ENCODE results near the gene ATP6V0E1.

ATP6V0E1 gene

DNA sequence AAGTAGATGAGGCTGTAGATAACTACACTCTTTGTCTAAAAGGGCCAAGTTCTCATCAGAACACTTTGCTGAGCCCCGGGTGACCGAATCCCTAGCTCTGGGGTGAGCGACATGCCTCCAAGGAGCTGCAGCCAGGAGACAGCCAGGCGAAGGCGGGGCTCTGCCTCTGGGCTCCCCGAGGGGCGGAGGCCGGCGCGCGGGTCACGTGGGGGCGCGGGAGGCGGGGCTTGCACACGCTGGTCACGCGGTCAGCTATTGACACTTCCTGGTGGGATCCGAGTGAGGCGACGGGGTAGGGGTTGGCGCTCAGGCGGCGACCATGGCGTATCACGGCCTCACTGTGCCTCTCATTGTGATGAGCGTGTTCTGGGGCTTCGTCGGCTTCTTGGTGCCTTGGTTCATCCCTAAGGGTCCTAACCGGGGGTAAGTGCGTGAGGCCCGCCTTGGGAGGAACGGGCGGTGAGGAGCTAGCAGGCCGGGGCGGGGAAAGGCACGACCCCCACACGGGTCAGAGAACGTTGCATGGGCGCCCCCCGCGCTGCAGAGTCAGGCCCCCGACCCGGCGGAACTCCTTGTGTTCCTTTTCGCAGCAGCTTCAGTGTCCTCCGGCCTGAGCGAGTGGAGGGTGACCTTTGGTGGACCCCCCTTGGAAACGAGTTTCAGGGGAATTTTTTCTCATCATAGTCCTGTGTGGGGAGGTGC lies at the start of gene ATP6V0E1:
Gene ATP6V0E1, plus strand, starts transcription at position 230 of the 702 bp plus-strand sequence. Its CDS starts 90 bp downstream, at position 320.
- DNase-seq: peak; percentile 93

DNA sequence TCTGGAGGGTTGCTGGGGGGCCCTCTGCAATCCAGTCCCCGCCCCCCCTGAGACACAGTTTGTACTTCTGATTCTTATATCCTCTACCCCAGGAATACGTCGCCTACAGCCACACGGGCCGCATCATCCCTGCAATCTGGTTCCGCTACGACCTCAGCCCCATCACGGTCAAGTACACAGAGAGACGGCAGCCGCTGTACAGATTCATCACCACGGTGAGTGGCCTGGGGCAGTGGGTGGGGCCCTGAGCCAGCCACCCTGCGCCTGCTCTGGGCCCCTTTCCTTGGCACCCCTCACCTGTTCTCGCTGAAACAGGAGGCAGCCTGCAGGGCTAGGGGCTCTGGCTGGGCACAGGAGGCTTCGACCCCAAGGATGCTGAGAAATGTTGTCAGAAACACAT lies 48.5 kb upstream of the ATP6V0E1 start:
- no peak for DNase-seq

DNA sequence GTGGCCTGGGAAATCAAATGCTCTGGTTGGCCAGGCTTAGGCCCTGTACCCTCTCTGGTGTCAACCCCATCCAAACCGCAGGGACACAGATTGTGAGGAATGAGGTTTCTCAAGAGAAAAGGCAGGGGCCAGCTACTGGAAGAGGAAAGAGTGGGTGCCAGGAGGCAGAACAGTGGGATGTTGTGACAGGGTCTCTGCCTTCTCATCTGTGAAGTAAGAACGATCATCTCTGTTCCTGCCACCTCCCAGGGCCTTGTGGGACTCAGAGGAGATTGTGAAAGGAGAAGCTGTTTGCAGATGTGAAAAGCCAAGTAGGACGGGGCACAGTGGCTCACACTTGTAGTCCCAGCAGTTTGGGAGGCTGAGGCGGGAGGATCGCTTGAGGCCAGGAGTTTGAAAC lies 47.2 kb upstream of the ATP6V0E1 start:
- no peak for DNase-seq

DNA sequence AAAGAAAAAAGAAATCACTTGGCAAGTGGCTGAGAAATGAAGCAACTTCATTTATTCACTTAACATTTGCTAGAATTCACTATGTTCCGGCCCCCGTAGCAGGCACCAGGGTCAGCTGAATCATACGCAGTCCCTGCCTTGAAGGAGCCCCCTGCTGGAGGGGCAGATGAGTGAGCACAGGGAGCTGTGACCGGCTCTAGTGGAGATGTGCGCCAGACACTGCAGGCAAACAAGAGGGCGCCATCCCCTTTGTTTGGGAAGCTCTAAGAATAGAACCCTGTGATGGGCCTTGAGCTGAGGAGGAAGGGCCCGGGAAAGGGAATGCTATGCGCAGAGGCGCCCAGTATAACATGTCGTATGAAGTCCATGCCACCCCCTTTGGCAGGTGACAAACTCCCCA lies 44.5 kb upstream of the ATP6V0E1 start:
- DNase-seq: no peak

DNA sequence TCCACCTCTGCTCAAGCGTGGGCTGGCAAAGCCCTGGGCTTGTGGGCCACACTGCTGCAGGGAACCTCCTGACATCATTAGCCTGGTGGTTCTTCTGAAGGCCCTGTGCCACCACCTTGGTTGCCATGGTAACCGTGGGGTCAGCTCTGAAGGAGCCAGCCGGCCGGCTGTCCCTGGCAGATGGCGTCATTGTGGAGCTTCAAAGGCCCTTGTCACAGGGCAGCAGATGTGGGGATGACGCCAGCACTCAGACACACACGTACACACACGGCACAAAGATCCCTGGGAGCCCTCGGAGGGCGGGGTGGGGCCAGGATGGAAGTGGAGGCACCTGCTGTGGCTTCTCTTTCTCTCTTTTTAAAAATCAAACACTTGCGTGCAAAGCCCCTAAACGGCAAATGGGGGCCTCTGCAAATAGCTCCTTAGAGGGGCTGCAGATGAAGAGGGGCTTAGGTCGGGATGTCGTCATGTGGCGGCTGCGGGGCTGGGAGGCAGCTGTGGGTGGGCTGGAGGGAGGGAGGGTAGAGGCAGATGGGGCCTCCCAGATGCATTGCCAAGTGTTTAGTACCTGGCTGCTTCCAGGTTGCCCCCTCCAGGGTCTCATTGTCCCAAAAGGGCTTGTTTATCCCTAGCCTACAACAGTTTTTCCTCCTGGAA lies 43.8 kb upstream of the ATP6V0E1 start:
- DNase-seq: no peak

DNA sequence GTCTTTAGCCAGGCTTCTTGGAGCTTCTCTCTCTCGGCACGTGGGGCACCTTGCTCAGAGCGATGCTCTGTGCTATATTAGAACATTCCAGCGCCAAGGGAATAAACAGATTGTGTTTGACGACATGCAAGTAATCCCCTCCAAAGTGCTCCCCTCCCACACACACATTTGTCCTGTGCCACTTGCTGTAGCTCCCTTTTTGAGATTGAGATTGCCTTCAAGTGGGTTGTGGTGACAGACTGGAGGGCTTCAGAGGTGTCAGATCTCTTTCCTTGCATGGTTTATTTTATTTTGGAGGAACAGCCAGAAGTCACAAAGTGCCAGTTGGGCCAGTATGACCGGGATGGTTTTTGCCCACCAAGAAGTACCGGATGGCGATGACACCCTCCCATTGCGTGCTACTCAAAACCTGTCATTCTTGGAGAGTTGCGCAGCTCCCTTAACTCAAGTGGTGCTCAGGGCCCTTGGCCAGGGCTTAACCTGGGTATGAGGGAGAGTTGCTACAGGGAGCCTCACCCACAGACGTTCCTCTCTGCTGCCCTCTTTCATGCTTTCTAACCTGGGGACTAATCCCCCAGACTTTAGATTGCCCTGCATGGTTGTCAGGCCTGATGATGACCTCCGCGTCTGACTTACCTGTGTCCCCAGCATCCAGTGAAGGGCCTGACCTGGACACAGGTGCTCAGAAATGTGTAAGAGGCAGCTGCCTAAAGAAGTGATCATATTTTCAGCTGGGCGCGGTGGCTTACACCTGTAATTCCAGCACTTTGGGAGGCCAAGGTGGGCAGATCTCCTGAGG lies 43.1 kb upstream of the ATP6V0E1 start:
- DNase-seq: no peak

DNA sequence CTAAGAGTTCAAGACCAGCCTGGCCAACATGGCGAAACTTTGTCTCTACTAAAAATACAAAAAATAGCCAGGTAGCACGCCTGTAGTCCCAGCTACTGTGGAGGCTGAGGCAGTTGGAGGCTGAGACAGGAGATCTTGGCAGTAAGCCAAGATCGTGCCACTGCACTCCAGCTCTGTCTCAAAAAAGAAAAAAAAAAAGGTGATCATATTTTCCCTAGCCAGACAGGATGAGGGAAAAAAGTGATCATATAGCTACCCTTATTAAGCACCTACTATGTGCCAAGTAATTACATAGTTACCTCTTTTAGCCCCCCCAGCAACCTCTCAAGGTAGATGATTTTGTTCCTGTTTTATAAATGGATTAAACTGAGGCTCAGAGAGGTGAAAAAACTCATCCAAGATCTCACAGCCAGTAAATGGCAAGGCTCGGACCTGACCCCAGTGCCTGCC lies 42.5 kb upstream of the ATP6V0E1 start:
- DNase-seq: no peak

DNA sequence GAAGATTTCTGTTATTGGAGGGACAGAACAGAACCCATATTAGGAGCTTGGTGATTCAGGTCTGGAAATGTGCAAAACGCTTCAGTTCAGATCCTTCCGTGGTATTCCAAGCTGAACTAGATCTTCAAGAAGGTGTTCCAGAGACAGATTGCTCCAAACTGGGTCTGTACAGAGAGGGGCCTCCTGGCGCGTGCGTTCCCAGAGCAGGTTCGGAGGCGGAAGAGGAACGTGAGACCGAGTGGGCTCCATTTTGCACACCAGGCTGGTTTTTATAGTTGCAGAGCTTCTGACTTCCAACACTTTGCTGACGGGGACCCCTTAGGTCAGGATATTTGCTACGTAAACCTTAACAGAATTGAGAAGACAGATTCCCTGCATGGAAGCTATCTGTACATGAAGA lies 41.0 kb upstream of the ATP6V0E1 start:
- DNase-seq: no peak

DNA sequence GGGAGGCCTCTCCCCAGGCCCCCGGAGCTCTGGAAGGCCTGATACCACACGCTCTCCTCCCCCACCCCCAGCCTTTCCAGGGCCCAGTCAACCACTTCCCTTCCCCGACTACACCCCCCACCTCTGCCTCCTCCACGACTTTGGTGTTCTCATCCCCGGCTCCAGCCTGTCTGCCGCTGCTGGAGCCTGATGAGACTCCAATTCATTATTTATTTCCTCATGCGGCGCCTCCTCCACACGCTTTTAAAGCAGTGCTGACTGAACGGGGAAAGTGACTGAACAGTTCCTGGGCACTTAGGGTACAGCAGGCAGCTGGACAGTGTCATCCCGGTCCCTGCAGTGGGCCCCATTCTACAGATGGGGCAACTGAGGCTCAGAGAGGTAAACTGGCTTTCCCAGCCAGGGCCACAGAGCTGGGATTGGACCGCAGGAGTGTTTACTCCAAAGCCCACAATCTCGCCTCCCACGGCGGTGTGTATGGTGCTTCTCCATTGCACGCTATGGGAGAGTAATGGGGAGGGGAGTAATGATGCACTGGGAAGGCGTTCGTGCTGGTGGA lies 40.2 kb upstream of the ATP6V0E1 start:
- no peak for DNase-seq

DNA sequence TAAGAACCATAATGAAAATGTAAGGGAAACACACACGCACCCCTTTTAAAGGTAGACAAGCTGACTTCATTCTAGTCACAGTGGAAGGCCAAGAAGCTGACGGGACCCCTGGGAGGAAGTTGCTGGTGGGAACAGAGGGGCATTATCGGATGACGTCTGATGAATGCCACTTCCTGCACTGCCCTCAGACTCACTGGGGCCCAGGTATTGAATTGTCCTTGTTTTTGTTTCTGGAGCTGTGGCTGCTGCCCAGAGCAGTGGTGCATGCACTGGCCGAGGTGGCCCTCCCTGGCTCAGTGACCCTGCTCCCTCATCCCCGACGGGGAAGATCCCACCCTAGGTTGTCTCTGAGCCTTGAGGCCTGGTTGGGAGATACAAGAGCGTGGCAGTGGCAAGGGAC lies 39.7 kb upstream of the ATP6V0E1 start:
- DNase-seq: no peak

DNA sequence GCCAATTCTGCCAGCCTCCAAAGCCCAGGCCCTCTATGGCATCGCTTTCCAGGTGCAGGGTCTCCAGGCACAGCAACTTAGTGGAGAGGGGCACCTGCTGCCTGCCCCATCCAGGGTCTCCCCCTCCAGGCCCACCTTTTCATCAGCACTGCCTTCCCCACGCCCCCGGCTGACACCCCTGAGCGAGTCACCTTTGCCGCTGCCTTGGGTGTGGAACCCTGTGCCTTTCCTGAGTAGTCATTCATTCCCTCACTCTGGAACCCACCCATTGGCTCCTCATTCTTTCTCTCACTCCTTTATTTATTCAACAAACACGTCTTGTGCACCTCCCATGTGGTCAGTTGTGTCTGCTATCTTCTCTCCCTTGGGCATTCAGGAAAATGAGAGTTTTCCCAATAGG lies 38.8 kb upstream of the ATP6V0E1 start:
- DNase-seq: no peak

DNA sequence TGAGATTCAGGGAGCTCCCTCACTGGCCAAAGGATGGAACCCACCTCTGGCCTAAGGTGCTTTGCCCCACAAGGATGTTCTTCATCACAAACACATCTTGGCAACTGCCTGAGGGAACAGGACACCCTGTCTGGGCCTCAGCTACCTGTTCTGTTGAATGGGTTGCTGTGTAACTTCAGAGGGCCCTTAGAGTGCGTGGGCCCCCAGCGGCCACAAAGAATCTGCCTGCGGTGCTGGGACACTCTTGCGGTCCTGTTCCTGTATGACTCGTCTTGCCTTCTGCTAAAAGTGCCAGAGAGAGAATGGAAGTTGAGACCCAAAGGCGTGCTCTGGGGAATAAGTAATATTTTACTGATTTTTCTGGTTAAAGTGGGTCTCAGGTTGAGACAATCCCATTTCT lies 38.4 kb upstream of the ATP6V0E1 start:
- DNase-seq: no peak

DNA sequence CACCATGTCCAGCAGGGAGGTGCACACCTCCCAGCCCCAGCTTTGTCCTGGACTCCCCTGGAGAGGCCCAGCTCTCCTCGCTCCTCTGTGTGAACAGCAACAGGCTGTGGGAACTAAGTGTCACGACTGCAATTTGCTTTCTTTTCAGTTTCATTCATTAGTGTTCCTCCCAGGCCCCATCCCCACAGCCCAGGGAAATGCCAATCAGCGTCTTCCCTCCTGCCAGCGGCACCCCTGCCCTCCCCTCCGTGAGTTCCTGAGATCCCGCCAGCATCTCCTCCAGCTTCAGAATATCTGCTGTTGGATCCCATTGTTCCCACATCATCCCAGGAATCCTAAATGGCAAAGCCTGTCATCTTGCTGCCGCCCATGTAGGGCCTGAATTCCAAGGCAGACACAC lies 37.4 kb upstream of the ATP6V0E1 start:
- no peak for DNase-seq

DNA sequence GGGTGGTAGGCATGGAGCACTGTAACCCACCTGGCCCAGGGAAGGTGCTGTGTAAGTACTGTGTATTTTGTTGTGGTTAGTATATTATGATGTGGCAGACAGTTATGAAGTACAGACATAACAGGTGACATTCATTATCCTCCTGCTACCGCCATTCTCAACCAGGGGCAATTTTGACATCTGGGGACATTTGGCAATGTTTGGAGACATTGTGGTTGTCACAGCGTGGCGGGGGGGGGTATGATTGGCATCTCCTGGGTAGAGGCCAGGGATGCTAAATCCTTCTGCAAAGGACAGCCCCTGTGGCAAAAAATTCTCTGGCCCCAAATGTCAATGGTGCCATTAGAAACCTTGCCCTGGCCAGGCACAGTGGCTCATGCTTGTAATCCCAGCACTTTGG lies 34.1 kb upstream of the ATP6V0E1 start:
- no peak for DNase-seq

DNA sequence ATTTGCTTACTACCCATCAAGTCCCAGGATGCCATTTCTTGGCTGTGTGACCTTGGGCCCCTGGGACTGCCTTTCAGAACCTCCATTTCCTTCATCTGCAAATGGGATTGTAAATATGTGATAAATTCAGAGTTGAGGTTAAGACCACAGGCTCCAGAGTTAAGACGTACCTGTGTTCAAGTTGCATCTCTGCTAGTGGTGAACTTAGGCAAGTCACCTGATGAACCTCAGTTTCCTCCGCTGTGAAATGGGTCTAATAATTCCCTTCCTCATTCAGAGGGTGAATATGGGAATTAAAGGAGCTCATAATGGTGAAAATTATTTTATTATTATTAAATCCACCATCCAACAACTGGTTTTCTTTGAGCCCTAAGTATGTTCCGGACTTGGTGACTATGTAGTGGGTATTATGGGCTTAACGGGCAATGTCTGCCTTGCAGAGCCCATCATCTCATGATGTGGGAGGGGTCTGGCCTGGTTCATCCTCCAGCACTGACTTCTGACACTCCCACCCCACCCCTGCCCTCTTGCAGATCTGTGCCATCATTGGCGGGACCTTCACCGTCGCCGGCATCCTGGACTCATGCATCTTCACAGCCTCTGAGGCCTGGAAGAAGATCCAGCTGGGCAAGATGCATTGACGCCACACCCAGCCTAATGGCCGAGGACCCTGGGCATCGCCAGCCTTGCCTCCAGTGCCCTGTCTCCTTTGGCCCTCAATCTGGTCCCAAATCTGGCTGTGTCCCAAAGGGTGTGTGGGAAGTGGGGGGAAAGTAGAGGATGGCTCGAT lies 33.2 kb upstream of the ATP6V0E1 start:
- DNase-seq: no peak

DNA sequence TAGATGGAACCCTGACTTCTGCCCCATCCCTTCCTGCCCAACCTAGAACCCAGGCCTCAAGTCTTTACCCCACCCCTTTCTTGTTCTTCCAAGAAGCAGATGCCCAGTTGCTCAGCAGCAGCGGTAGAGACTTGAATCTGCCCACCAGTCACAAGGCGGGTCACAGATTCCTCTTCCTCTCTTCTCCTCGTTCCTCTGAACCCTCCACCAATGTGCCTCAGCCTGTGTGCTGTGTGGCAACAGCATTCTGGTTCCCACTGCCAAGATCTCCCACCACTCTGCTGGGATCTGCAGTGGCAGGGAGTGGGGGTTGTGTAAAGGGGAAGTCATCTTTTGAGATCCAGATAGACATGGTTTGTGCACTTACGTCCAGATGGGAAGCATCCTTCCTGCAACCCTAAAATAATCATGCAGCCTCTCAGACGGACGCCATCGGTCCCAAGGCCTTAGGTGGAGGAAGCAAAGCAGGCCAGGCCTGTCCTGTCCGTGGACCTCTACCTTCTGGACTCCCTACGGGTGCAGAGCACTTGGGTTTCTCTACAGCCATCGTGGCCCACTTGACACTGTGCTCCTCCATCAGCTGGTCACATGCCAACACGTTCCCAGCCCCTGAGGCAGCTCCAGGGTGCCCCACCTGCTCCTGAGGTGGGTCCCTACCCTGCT lies 32.1 kb upstream of the ATP6V0E1 start:
- no peak for DNase-seq

DNA sequence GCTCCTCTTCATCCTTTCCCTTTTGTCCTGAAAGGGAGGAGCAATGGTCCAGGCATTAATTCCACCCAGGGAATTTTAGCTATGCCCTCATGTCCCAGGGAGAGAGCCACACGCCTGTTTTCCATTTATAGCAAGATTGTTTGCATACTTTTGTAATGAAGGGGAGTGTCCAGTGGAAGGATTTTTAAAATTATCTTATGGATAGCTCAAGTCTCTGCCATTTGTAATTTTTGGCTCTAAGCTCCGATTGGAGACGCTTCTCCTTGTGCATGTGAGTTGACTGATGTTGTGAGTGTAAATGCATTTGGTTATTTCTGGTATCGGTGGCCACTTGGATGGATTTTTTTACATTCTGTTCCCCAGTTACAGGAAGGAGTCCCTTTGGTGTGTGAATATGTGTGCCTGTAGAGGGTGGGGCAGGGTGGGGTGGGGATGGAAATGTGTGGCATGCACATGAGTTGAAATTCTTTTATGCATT lies 31.5 kb upstream of the ATP6V0E1 start:
- DNase-seq: no peak

DNA sequence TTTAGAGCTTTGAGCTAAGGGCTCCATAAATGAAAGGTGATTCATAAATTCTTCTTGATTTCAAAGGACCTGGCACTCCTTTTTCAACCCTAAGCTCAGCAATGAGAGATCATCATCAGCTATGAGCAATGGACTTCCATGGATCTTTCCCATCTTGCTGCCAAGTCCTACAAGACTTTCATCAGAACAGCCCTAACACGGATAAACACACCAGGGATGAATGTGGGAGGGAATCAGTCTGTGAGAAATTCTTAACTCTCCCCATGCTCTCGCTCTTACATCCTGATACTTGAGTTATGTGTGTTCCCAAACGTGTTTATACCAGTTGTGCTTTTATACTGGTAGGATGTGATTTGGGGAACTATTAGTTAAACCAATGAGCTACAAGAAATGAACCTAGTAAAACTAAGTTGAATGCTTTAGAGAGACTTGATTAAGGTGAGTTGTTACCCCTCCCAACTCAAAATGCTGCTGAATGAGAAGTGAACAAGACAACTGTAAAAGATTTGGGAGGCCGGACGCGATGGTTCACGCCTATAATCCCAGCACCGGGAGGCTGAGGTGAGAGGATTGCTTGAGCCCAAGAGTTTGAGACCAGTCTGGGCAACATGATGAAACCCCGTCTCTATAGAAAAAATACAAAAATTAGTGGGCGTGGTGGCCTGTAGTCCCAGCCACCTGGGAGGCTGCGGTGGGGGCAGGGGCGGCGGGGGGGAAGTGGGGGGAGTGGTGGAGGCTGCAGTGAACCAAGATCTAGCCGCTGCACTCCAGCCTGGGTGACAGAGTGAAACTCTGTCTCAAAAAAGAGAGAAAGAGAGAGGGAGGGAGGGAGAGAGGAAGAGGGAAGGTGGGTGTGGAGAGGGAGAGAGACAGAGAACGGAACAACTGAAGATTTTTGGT lies 29.5 kb upstream of the ATP6V0E1 start:
- DNase-seq: no peak

DNA sequence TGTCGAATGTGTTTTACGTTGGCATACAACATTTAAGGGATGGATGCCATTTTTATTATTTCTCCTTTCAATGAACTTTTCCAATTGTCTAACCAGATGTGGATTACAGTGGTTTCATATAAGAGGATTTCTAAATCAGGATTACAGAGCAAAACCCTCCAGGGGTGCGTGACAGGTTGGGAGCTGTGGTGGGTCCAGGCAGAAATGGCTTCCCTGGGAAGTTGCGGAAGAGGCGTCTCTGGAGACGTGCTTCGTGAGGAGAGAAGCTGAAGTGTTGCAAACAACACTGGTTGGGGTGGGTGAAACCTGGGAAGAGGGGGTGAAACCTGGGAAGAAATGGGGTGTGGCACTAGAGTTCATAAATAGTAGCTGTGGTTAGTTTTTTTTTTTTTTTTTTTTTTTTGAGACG lies 28.8 kb upstream of the ATP6V0E1 start:
- DNase-seq: no peak

DNA sequence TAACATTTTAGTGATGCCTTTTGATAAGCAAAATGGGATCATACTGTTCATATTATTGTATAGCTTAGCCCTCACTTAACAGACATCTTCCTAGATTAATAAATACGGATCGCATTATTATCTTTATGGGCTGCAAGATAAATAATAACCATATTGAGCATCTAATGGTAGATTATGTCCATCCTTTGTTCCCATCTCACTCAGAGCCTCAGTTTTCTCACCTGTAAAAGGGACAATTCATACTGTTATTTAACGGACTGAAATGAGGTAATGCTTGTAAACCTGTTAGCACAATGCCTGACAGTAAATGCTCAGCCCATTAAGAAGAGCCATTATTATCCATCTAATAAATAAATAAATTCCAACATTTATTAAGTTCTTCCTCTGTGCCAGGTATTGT lies 27.3 kb upstream of the ATP6V0E1 start:
- DNase-seq: no peak

DNA sequence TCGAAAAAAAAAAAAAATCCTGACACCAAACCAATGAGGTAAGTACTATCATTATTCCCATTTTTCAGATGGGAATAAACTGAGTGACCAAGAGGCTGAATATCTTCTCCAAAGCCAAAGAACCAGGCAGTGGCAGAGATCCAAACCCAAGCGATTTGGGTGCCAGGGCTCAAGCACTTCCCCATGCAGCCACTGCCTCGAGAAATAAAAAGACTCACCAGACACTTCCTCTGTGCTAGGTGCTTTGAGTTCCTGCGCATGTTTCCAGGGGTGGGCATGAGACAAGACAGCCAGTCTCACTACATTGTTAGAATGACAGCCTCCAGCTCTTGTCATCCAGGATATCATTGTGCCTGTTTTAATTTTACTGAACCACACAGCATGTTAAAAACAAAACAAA lies 26.6 kb upstream of the ATP6V0E1 start:
- no peak for DNase-seq
